Liver (tissue), 9 donors: ENCODE measurements around the gene SYT5. TPM values are rescaled to one million over a fixed set of nuclear protein-coding genes. Genes with fewer than 3 reads are reported as not detected.
A peak's percentile ranks its signal among the peaks of the same experiment; 100 is the strongest.

ENCODE experiments used
- DNase-seq: peaks from one replicate; pipeline ENCODE4 v3.0.0-alpha.2; 2017; ENCODE audit warnings: low spot score
- H3K27ac ChIP-seq, 2 donors: one replicate each; pipeline ENCODE4 v1.7.0; 2013; ENCODE audit warnings: inconsistent platforms in 2 of 2, low read length in 2 of 2, control low read depth in 1 of 2, low read depth in 1 of 2, mild to moderate bottlenecking in 1 of 2
- H3K27me3 ChIP-seq, 4 donors: one replicate each; pipeline versions ENCODE4 v1.6.1 to v1.7.0; 2013; ENCODE audit warnings: low read length in 3 of 4, inconsistent platforms in 1 of 4, mild to moderate bottlenecking in 1 of 4, moderate library complexity in 1 of 4; ENCODE audit not compliant: control insufficient read depth in 4 of 4, insufficient read depth in 4 of 4
- H3K36me3 ChIP-seq, 4 donors: one replicate each; pipeline versions ENCODE4 v1.6.1 to v1.7.0; 2013; ENCODE audit warnings: low read length in 3 of 4, mild to moderate bottlenecking in 3 of 4, low read depth in 1 of 4, moderate library complexity in 1 of 4; ENCODE audit not compliant: control insufficient read depth in 4 of 4, insufficient read depth in 3 of 4
- H3K4me1 ChIP-seq, 4 donors: one replicate each; pipeline versions ENCODE4 v1.6.1 to v1.7.0; 2013; ENCODE audit warnings: low read length in 3 of 4, mild to moderate bottlenecking in 3 of 4, moderate library complexity in 1 of 4; ENCODE audit not compliant: control insufficient read depth in 4 of 4, insufficient read depth in 4 of 4
- H3K4me3 ChIP-seq, 3 donors: one replicate each; pipeline versions ENCODE4 v1.6.1 to v1.7.0; 2013; ENCODE audit warnings: low read length in 3 of 3, control low read depth in 1 of 3, low read depth in 1 of 3, mild to moderate bottlenecking in 1 of 3
- H3K9ac ChIP-seq, 2 donors: one replicate each; pipeline ENCODE4 v1.7.0; 2013; ENCODE audit warnings: low read length in 2 of 2, mild to moderate bottlenecking in 2 of 2, moderate library complexity in 2 of 2, control low read depth in 1 of 2, low read depth in 1 of 2
- H3K9me3 ChIP-seq, 4 donors: one replicate each; pipeline versions ENCODE4 v1.6.1 to v1.7.0; 2013; ENCODE audit warnings: low read length in 3 of 4; ENCODE audit not compliant: control insufficient read depth in 4 of 4
- EGR1 ChIP-seq, 2 donors: IDR thresholded peaks; 2 replicates each; pipeline ENCODE4 v1.6.1; 2016 to 2018; ENCODE audit warnings: antibody characterized with exemption in 2 of 2, low read depth in 2 of 2
- FOXA1 ChIP-seq: IDR thresholded peaks from 2 replicates; pipeline ENCODE4 v1.6.1; 2016; ENCODE audit warnings: antibody characterized with exemption
- FOXA2 ChIP-seq: IDR thresholded peaks from 2 replicates; pipeline ENCODE4 v1.6.1; 2016; ENCODE audit warnings: antibody characterized with exemption
- GABPA ChIP-seq, 2 donors: IDR thresholded peaks in 1 of 2; conservative IDR thresholded peaks in 1 of 2; 2 replicates each; pipeline ENCODE4 v1.6.1; 2016; ENCODE audit warnings: antibody characterized with exemption in 2 of 2, mild to moderate bottlenecking in 1 of 2, moderate library complexity in 1 of 2
- HNF4A ChIP-seq, 2 donors: conservative IDR thresholded peaks; 2 replicates each; pipeline ENCODE4 v1.6.1; 2016; ENCODE audit warnings: antibody characterized with exemption in 2 of 2, mild to moderate bottlenecking in 2 of 2
- HNF4G ChIP-seq: IDR thresholded peaks from 2 replicates; pipeline ENCODE4 v1.6.1; 2016; ENCODE audit warnings: antibody characterized with exemption
- JUND ChIP-seq, 2 donors: IDR thresholded peaks; 2 replicates each; pipeline ENCODE4 v1.6.1; 2016; ENCODE audit warnings: antibody characterized with exemption in 2 of 2
- NR2F2 ChIP-seq: IDR thresholded peaks from 2 replicates; pipeline ENCODE4 v1.6.1; 2016; ENCODE audit warnings: antibody characterized with exemption
- RAD21 ChIP-seq, 2 donors: IDR thresholded peaks; 2 replicates each; pipeline ENCODE4 v1.6.1; 2016; ENCODE audit warnings: antibody characterized with exemption in 2 of 2, mild to moderate bottlenecking in 2 of 2
- RXRA ChIP-seq, 2 donors: IDR thresholded peaks; 2 replicates each; pipeline ENCODE4 v1.6.1; 2017 to 2018; ENCODE audit warnings: antibody characterized with exemption in 2 of 2, mild to moderate bottlenecking in 1 of 2
- SP1 ChIP-seq: IDR thresholded peaks from 2 replicates; pipeline ENCODE4 v1.6.1; 2018; ENCODE audit warnings: antibody characterized with exemption, mild to moderate bottlenecking
- TAF1 ChIP-seq: conservative IDR thresholded peaks from 2 replicates; pipeline ENCODE4 v1.6.1; 2016; ENCODE audit warnings: antibody characterized with exemption, mild to moderate bottlenecking
- YY1 ChIP-seq: IDR thresholded peaks from 2 replicates; pipeline ENCODE4 v1.6.1; 2016; ENCODE audit warnings: antibody characterized with exemption, mild to moderate bottlenecking
- WGBS: extraction: QIAGEN DNeasy Blood & Tissue Kit; methylation state at CpG from one replicate; pipeline ENCODE4 v1.1.7; 2013; 5-methylcytosine and 5-hydroxymethylcytosine counted together
- polyA plus RNA-seq, 2 donors: library from polyadenylated mRNA; stranded (reverse) in 1 of 2; unstranded in 1 of 2; fragments of 200-250 nt in 1 of 2; fragments of >200 nt in 1 of 2; fragmentation: Nextera tagmentation in 1 of 2; extraction: Ambion mirVana in 1 of 2; gene quantifications; one replicate each; pipeline versions ENCODE4 v1.2.1 to v1.2.3, GENCODE V29; 2013 to 2015
- total RNA-seq, 2 donors: library from RNA; depleted of rRNA; stranded (reverse); fragments of >200 nt; gene quantifications; one replicate each; pipeline ENCODE4 v1.2.3, GENCODE V29; 2014
- TF ChIP-seq, protein P1 (sequence below): fragments of 150-350 bp; IDR thresholded peaks from 2 replicates; pipeline ENCODE4 v1.5.1; 2017; ENCODE audit warnings: improper control_type of control experiment, low read depth, low read length; ENCODE audit not compliant: missing input control
- TF ChIP-seq, protein P2 (sequence below): IDR thresholded peaks from 2 replicates; pipeline ENCODE4 v1.6.1; 2016; ENCODE audit warnings: antibody characterized with exemption
- TF ChIP-seq, protein P3 (sequence below): IDR thresholded peaks from 2 replicates; pipeline ENCODE4 v1.6.1; 2016; ENCODE audit warnings: antibody characterized with exemption
- TF ChIP-seq, protein P4 (sequence below): IDR thresholded peaks from 2 replicates; pipeline ENCODE4 v1.6.1; 2016; ENCODE audit warnings: antibody characterized with exemption, mild to moderate bottlenecking
- TF ChIP-seq, protein P5 (sequence below): IDR thresholded peaks from 2 replicates; pipeline ENCODE4 v1.6.1; 2016; ENCODE audit warnings: antibody characterized with exemption
- donor health status: healthy.
- donor health status: healthy.
- donor health status: healthy.
- donor health status: healthy.
- donor health status: healthy.

The SYT5 gene
- total and polyA plus RNA-seq, 4 donors = under 0.01 TPM; not detected in 3

DNA sequence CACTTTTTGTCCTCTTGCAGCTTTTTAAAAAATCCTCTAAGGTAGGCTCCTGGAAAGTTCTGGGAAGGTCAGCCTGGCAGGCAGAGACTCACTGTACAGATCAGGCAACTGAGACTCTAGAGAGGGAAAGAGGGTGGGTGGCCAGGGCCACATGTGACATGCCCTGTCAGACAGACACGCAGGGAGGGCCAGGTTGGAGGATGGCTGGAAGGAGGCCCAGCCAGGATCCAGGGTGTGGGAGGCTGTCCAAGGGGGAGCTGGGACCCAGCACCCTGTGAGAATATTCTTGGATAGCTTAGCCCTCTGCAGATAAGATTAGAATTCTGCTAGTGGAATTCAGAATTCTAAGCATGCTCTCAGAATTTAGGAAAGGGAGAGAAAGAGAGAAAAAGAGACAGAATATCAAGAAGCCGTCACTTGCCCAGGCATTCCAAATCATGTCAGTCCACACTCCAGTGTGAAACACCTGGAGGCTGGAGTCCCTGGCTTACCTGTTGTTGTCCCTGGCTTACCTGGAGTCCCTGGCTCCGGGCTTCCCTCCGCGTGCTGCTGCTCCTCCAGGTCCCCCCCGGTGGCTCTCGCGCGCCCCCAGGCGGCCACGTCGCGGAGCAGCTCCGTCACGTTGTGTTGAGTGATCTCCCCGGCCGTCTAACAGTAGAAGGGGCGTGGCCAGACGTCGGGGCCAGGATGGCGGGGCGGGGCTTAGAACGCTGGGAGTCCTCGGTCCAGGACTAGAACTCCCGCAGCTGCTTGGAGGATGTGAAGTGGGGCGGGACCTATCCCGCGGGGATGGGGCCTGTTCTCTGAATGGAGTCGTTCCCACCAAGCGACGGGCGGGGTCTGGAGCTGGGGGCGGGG, 19.7 kb downstream of the SYT5 start:
- H3K36me3 ChIP-seq = no peaks in the 10 kb centered on the region
- no peak overlapping the region for H3K9ac ChIP-seq
- TF ChIP-seq GABPA (IDR thresholded peaks at IDR 0.05 in 1 of 2, conservative IDR thresholded peaks at IDR 0.05 in 1 of 2) (no peak), FOXA2 (no peak), RXRA (IDR thresholded peaks at IDR 0.05) (no peak), TAF1 (no peak), JUND (IDR thresholded peaks at IDR 0.05) (no peak), RAD21 (IDR thresholded peaks at IDR 0.05) (peak; percentile 63 to 82), SP1 (no peak), YY1 (no peak), HNF4G (no peak), FOXA1 (no peak), NR2F2 (no peak), HNF4A (conservative IDR thresholded peaks at IDR 0.05) (no peak), EGR1 (IDR thresholded peaks at IDR 0.05; ENCODE audit: low read depth in 2 of 2) (no peak)
- TF ChIP-seq, protein P1, sequence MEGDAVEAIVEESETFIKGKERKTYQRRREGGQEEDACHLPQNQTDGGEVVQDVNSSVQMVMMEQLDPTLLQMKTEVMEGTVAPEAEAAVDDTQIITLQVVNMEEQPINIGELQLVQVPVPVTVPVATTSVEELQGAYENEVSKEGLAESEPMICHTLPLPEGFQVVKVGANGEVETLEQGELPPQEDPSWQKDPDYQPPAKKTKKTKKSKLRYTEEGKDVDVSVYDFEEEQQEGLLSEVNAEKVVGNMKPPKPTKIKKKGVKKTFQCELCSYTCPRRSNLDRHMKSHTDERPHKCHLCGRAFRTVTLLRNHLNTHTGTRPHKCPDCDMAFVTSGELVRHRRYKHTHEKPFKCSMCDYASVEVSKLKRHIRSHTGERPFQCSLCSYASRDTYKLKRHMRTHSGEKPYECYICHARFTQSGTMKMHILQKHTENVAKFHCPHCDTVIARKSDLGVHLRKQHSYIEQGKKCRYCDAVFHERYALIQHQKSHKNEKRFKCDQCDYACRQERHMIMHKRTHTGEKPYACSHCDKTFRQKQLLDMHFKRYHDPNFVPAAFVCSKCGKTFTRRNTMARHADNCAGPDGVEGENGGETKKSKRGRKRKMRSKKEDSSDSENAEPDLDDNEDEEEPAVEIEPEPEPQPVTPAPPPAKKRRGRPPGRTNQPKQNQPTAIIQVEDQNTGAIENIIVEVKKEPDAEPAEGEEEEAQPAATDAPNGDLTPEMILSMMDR = peak; percentile 71
- TF ChIP-seq, protein P2, sequence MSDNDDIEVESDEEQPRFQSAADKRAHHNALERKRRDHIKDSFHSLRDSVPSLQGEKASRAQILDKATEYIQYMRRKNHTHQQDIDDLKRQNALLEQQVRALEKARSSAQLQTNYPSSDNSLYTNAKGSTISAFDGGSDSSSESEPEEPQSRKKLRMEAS = no peak
- TF ChIP-seq, protein P3, sequence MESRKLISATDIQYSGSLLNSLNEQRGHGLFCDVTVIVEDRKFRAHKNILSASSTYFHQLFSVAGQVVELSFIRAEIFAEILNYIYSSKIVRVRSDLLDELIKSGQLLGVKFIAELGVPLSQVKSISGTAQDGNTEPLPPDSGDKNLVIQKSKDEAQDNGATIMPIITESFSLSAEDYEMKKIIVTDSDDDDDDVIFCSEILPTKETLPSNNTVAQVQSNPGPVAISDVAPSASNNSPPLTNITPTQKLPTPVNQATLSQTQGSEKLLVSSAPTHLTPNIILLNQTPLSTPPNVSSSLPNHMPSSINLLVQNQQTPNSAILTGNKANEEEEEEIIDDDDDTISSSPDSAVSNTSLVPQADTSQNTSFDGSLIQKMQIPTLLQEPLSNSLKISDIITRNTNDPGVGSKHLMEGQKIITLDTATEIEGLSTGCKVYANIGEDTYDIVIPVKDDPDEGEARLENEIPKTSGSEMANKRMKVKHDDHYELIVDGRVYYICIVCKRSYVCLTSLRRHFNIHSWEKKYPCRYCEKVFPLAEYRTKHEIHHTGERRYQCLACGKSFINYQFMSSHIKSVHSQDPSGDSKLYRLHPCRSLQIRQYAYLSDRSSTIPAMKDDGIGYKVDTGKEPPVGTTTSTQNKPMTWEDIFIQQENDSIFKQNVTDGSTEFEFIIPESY = no peak
- TF ChIP-seq, protein P4, sequence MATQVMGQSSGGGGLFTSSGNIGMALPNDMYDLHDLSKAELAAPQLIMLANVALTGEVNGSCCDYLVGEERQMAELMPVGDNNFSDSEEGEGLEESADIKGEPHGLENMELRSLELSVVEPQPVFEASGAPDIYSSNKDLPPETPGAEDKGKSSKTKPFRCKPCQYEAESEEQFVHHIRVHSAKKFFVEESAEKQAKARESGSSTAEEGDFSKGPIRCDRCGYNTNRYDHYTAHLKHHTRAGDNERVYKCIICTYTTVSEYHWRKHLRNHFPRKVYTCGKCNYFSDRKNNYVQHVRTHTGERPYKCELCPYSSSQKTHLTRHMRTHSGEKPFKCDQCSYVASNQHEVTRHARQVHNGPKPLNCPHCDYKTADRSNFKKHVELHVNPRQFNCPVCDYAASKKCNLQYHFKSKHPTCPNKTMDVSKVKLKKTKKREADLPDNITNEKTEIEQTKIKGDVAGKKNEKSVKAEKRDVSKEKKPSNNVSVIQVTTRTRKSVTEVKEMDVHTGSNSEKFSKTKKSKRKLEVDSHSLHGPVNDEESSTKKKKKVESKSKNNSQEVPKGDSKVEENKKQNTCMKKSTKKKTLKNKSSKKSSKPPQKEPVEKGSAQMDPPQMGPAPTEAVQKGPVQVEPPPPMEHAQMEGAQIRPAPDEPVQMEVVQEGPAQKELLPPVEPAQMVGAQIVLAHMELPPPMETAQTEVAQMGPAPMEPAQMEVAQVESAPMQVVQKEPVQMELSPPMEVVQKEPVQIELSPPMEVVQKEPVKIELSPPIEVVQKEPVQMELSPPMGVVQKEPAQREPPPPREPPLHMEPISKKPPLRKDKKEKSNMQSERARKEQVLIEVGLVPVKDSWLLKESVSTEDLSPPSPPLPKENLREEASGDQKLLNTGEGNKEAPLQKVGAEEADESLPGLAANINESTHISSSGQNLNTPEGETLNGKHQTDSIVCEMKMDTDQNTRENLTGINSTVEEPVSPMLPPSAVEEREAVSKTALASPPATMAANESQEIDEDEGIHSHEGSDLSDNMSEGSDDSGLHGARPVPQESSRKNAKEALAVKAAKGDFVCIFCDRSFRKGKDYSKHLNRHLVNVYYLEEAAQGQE = no peak
- TF ChIP-seq, protein P5, sequence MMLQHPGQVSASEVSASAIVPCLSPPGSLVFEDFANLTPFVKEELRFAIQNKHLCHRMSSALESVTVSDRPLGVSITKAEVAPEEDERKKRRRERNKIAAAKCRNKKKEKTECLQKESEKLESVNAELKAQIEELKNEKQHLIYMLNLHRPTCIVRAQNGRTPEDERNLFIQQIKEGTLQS = no peak
- no peaks in the 10 kb centered on the region for H3K9me3 ChIP-seq
- peaks cover 3 to 4% (median 3%) of the 10 kb centered on the region in 4 donors for H3K27me3 ChIP-seq
- H3K4me1 ChIP-seq = no peaks in the 10 kb centered on the region
- H3K27ac ChIP-seq = no peak overlapping the region
- 6% methylated on average over 33 of the region's 33 CpGs for WGBS
- peak; percentile 89 for DNase-seq
- H3K4me3 ChIP-seq = no peak overlapping the region
